Measurements from ENCODE around the gene ZNF35. TPM values are rescaled to one million over a fixed set of nuclear protein-coding genes. Genes with fewer than 3 reads are reported as not detected.

Gene ZNF35
- total RNA-seq (10 to 100 TPM; 12.1 to 15.3 (median 14.9) TPM), polyA plus RNA-seq (1 to 10 TPM; 3.0 to 4.4 (median 4.1) TPM)

DNA sequence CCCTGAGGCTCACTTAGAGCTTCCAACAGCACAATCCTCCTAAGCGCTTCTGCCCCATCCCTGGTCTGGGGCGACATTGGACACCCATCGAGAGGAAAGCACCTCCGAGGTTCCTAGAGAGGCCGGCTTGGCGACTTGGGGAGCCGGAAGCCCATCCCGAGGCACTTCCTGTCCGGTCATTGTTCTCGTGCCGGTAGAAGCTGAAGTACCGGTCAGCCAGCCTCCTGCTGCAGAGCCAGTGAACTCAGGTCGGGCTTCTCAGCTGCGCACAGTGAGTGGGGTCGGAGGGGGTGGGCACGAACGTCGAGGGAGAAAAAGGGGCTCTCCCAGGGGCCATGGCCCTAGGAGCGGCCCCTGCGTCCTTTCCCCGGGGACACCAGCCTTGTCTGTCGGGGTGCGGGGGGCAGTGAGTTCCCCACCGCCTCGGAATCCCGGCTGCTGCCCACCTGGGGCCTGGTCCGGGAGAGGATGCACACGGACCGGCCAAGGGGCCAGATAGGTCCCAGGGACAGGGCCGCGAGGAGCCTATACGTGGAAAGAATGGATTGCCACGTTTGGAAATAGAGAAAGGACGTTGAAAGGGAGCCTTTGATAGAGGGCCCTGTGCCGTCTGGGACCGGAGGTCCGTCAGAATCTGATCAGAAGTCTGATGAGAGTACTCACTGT lies at the start of gene ZNF35:
ZNF35 (plus strand) TSS at position 169 of the 666 bp plus-strand sequence. CDS start 2,336 bp downstream, outside the sequence.
- H3K4me1 ChIP-seq: peaks cover 0 to 15% (median 6%) of the 10 kb centered on the region in 4 donors
- DNase-seq: peak; percentile 85
- peaks cover 0 to 34% (median 25%) of the 10 kb centered on the region in 4 donors for H3K36me3 ChIP-seq
- peak within 1 kb of the TSS; percentile 74 to 81 (median 76) for H3K27ac ChIP-seq
- no peaks in the 10 kb centered on the region for H3K27me3 ChIP-seq
- H3K9me3 ChIP-seq: peaks cover 0 to 3% (median 0%) of the 10 kb centered on the region in 4 donors
- peak within 1 kb of the TSS; percentile 66 to 94 (median 82) for H3K4me3 ChIP-seq
- TF ChIP-seq POLR2AphosphoS5 (IDR thresholded peaks at IDR 0.05): peak in 3 of 4 donors; percentile 42 to 57 (median 47)
- no peak for TF ChIP-seq EP300 (IDR thresholded peaks at IDR 0.05)
- TF ChIP-seq, protein P1, sequence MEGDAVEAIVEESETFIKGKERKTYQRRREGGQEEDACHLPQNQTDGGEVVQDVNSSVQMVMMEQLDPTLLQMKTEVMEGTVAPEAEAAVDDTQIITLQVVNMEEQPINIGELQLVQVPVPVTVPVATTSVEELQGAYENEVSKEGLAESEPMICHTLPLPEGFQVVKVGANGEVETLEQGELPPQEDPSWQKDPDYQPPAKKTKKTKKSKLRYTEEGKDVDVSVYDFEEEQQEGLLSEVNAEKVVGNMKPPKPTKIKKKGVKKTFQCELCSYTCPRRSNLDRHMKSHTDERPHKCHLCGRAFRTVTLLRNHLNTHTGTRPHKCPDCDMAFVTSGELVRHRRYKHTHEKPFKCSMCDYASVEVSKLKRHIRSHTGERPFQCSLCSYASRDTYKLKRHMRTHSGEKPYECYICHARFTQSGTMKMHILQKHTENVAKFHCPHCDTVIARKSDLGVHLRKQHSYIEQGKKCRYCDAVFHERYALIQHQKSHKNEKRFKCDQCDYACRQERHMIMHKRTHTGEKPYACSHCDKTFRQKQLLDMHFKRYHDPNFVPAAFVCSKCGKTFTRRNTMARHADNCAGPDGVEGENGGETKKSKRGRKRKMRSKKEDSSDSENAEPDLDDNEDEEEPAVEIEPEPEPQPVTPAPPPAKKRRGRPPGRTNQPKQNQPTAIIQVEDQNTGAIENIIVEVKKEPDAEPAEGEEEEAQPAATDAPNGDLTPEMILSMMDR (IDR thresholded peaks at IDR 0.05): no peak
- intact Hi-C loops (cut with DNase I): loop anchor here (1.0 kb wide), 1 partner anchor 22 kb away; no protein-coding TSS in a partner anchor
- 1% methylated on average over 37 of the region's 37 CpGs for WGBS, 2 donors

DNA sequence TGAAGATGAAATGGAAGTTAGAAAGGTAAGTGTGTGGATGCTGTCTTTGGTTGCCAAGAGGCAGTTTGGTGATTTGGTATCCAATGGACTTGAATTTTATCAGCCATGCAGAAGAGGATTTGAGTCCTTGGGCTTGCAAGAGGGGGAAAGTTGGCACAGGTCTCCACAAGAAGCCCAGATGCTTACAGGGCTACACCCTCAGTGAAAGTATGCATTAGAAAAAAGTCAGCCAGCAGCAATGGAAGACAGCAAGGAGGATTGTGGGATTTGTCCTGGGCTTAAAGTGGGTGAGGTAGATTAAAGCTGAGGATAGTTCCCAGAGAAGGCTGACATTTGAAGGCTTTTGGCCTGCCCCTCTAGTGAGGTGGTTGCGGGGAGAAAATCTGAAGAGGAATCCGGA lies 46.8 kb upstream of the ZNF35 start:
- H3K27me3 ChIP-seq: no peaks in the 10 kb centered on the region
- H3K36me3 ChIP-seq: peaks cover 0 to 5% (median 2%) of the 10 kb centered on the region in 4 donors
- no peak overlapping the region for H3K4me3 ChIP-seq
- H3K9me3 ChIP-seq: no peaks in the 10 kb centered on the region
- no peak for TF ChIP-seq POLR2A (IDR thresholded peaks at IDR 0.05)
- TF ChIP-seq POLR2AphosphoS5 (IDR thresholded peaks at IDR 0.05): no peak
- TF ChIP-seq, protein P1 (IDR thresholded peaks at IDR 0.05): no peak
- no peak for TF ChIP-seq EP300 (IDR thresholded peaks at IDR 0.05)
- H3K4me1 ChIP-seq: no peaks in the 10 kb centered on the region
- no peak for DNase-seq
- 96 to 98% methylated on average over 2 of the region's 2 CpGs for WGBS, 2 donors
- no peak overlapping the region for H3K27ac ChIP-seq
- intact Hi-C loops (cut with DNase I): no loop called here

DNA sequence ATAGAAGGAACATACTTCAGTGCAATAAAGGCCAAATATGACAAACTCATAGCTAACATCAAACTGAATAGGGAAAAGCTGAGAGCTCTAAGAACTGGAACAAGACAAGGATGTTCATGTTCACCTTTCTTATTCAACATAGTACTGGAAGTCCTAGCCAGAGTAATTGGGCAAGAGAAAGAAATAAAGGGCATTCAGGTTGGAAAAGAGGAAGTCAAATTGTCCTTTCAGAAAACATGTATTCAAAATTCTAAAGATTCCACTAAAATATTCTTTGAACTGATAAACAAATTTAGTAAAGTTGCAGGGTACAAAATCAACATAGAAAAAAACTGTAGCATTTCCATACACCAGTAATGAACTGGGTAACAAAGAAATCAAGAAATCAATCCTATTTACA lies 35.9 kb upstream of the ZNF35 start:
- intact Hi-C loops (cut with DNase I): loop anchor here (2.0 kb wide), 1 partner anchor 26 kb away; no protein-coding TSS in a partner anchor
- Histone ChIP-seq H3K9me3 (no peaks in the 10 kb centered on the region), H3K27me3 (no peaks in the 10 kb centered on the region), H3K4me1 (no peaks in the 10 kb centered on the region), H3K4me3 (no peak overlapping the region), H3K36me3 (no peaks in the 10 kb centered on the region), H3K27ac (no peak overlapping the region)
- no peak for DNase-seq
- TF ChIP-seq POLR2AphosphoS5 (IDR thresholded peaks at IDR 0.05) (no peak), POLR2A (IDR thresholded peaks at IDR 0.05) (no peak), EP300 (IDR thresholded peaks at IDR 0.05) (no peak)
- TF ChIP-seq, protein P1 (IDR thresholded peaks at IDR 0.05): no peak

DNA sequence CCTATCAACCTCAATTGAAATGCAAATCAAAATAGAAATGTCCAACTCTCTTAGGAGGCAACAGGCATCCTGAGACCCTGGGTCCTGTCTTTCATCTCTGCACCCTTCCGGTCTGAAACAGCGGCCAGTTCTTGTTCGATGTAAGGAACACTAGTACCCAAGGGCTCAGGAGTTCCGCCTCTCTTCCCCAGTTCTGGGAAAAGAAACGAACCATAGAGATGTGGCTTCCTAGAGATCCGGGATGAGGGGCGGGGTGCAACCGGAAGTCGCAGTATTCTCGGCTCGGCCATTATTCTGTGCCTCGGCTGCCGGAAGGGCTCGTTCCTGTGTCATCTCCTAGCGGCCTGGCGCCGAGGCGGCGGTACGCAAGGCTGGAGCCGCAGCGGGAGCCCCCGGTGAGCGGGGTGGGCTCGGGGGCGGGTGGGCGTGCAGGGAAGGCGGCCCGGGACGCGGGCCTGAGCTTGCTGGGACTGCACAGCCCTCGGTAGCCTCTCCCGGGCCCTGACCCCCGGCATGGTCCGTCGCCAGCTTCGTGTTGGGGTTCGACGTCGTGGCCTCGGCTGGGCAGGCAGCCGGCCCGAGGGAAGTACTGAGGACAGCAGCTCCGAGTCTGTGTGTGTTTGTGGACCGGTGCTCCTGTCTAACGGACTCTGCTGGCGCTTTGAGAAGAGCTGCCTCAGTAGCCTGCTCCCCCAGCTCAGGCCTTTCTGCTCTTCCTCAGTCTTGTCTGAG lies 23.6 kb upstream of the ZNF35 start, which contains the start of gene ZNF197:
ZNF197 (plus strand) TSS at position 288 of the 732 bp plus-strand sequence. CDS start 4,119 bp downstream, outside the sequence.
- intact Hi-C loops (cut with DNase I): loop anchor here (2.0 kb wide), 3 partner anchors 60 to 286 kb away; partner anchors contain the start of gene TCAIM
- peaks cover 0 to 34% (median 27%) of the 10 kb centered on the region in 4 donors for H3K4me1 ChIP-seq
- H3K9me3 ChIP-seq: no peaks in the 10 kb centered on the region
- DNase-seq: peak; percentile 93
- H3K27ac ChIP-seq: peak within 1 kb of the TSS; percentile 89 to 93 (median 90)
- no peaks in the 10 kb centered on the region for H3K27me3 ChIP-seq
- H3K4me3 ChIP-seq: peak within 1 kb of the TSS; percentile 67 to 89 (median 80)
- 0 to 1% methylated on average over 47 of the region's 47 CpGs for WGBS, 2 donors
- TF ChIP-seq POLR2AphosphoS5 (IDR thresholded peaks at IDR 0.05) (peak; percentile 36 to 80 (median 64)), POLR2A (IDR thresholded peaks at IDR 0.05) (no peak)
- H3K36me3 ChIP-seq: peaks cover 0 to 7% (median 0%) of the 10 kb centered on the region in 4 donors

DNA sequence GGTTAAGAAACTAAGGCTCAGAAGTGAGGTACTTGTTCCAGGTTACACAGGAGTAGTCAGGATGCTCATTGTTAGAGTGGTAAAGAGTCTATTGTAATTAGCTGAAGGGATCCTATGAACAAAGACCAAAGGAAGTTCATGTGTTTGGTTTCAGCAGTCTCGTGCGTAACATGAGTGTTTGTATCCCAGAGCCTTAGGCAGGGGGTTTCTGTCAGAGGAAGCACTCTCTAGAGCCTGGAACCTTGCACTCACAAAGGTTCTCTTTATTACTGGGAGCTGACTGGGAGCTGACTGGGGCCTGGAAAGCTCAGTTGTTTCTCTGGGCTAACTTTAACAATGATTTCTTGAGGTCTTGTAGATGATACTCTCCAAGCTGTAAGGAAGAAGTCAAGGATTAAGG lies 19.8 kb upstream of the ZNF35 start:
- H3K4me3 ChIP-seq: no peak overlapping the region
- TF ChIP-seq EP300 (IDR thresholded peaks at IDR 0.05): no peak
- TF ChIP-seq POLR2A (IDR thresholded peaks at IDR 0.05): no peak
- TF ChIP-seq, protein P1 (IDR thresholded peaks at IDR 0.05): no peak
- no peak for TF ChIP-seq POLR2AphosphoS5 (IDR thresholded peaks at IDR 0.05)
- intact Hi-C loops (cut with DNase I): no loop called here
- no peaks in the 10 kb centered on the region for H3K27me3 ChIP-seq
- peaks cover 0 to 34% (median 27%) of the 10 kb centered on the region in 4 donors for H3K4me1 ChIP-seq
- no peak for DNase-seq
- no peak overlapping the region for H3K27ac ChIP-seq
- no peaks in the 10 kb centered on the region for H3K9me3 ChIP-seq
- H3K36me3 ChIP-seq: peaks cover 3 to 45% (median 16%) of the 10 kb centered on the region in 4 donors
- 92 to 95% methylated on average over 2 of the region's 2 CpGs for WGBS, 2 donors

All from sigmoid colon (tissue), 7 donors.